Astrocyte of the spinal cord (primary cell): ENCODE measurements around the gene SPINT3.

ENCODE experiments used
- DNase-seq: peaks from one replicate; pipeline ENCODE4 v3.0.0; 2011; ENCODE audit warnings: low read depth, low spot score
- H3K4me3 ChIP-seq: 2 replicates; pipeline ENCODE4 v1.5.1; 2011; ENCODE audit warnings: low read depth, mild to moderate bottlenecking, low read length, moderate library complexity
- CTCF ChIP-seq: IDR thresholded peaks from 2 replicates; pipeline ENCODE4 v1.5.1; 2012; ENCODE audit warnings: low read depth, mild to moderate bottlenecking, low read length, inconsistent platforms
- in situ Hi-C: cut with HindIII; loops from 2 replicates; pipeline ENCODE4 v1.10.0; 2017; ENCODE audit warnings: low sequenced_read_pairs

The SPINT3 gene

GRCh38 chr20:45463709-45464108 lies 51.7 kb downstream of the SPINT3 start:
- no peak overlapping the region for H3K4me3 ChIP-seq
- in situ Hi-C loops: no loop called here

GRCh38 chr20:45462711-45463509 lies 52.5 kb downstream of the SPINT3 start:
- in situ Hi-C loops: no loop called here
- TF ChIP-seq CTCF: no peak
- H3K4me3 ChIP-seq: no peak overlapping the region
- DNase-seq: no peak

More at GRCh38 chr20:45463709-45464108, 51.7 kb downstream of the SPINT3 start:
- DNase-seq: no peak
- TF ChIP-seq CTCF: no peak
